OCI-LY3 (cell line): ENCODE data around the gene ZNF521.

Source experiments
- H2AFZ ChIP-seq: fragments of 200-600, 300-600 bp; shearing (Covaris generic); 2 replicates; pipeline ENCODE4 v1.6.0; 2014; ENCODE audit warnings: antibody characterized with exemption, low read depth, low read length
- H3K27ac ChIP-seq: fragments of 200-600, 300-600 bp; sonication (generic); 2 replicates; pipeline ENCODE4 v1.5.1; 2014; ENCODE audit warnings: mild to moderate bottlenecking, low read length, moderate library complexity, mixed read lengths
- H3K27me3 ChIP-seq: fragments of 200-600, 300-600 bp; sonication (generic); 2 replicates; pipeline ENCODE4 v1.6.1; 2014; ENCODE audit warnings: low read depth, low read length, mixed read lengths
- H3K36me3 ChIP-seq: fragments of 200-600, 300-600 bp; sonication (generic); replicated peaks from 2 replicates; pipeline ENCODE3; 2014; ENCODE audit warnings: low read depth, low read length, mixed read lengths
- H3K4me1 ChIP-seq: fragments of 300-600, 200-600 bp; sonication (generic); 2 replicates; pipeline ENCODE4 v1.6.1; 2014; ENCODE audit warnings: low read length, mixed read lengths
- H3K4me2 ChIP-seq: fragments of 200-600, 300-600 bp; sonication (generic); 2 replicates; pipeline ENCODE4 v1.6.1; 2014; ENCODE audit warnings: low read length, mixed read lengths
- H3K4me3 ChIP-seq: fragments of 300-600, 200-600 bp; sonication (generic); 2 replicates; pipeline ENCODE4 v1.5.1; 2014; ENCODE audit warnings: antibody characterized with exemption, mild to moderate bottlenecking, low read length, moderate library complexity
- H3K79me2 ChIP-seq: fragments of 300-600, 200-600 bp; shearing (Covaris generic); 2 replicates; pipeline ENCODE4 v1.6.1; 2014; ENCODE audit warnings: mild to moderate bottlenecking, low read length, mixed read lengths
- H3K9ac ChIP-seq: fragments of 300-600, 200-600 bp; shearing (Covaris generic); 2 replicates; pipeline ENCODE4 v1.6.0; 2014; ENCODE audit warnings: mild to moderate bottlenecking, low read length, moderate library complexity
- H3K9me3 ChIP-seq: fragments of 200-600, 300-600 bp; shearing (Covaris generic); 2 replicates; pipeline ENCODE4 v1.6.1; 2014; ENCODE audit warnings: low read length, mixed read lengths; ENCODE audit not compliant: insufficient read depth
- H4K20me1 ChIP-seq: fragments of 200-600, 300-600 bp; sonication (generic); 2 replicates; pipeline ENCODE4 v1.6.1; 2016; ENCODE audit warnings: low read length, mixed read lengths; ENCODE audit not compliant: insufficient read depth
- CTCF ChIP-seq: fragments of 200-600, 300-600 bp; sonication (generic); IDR thresholded peaks from 2 replicates; pipeline ENCODE4 v1.5.1; 2014; ENCODE audit warnings: antibody characterized with exemption, low read length, low read depth
- EZH2phosphoT487 ChIP-seq: fragments of 200-600 bp; shearing (Covaris generic); IDR thresholded peaks from 2 replicates; pipeline ENCODE4 v1.6.1; 2018; ENCODE audit warnings: antibody characterized with exemption, mixed run types, low read depth

ZNF521 gene

DNA sequence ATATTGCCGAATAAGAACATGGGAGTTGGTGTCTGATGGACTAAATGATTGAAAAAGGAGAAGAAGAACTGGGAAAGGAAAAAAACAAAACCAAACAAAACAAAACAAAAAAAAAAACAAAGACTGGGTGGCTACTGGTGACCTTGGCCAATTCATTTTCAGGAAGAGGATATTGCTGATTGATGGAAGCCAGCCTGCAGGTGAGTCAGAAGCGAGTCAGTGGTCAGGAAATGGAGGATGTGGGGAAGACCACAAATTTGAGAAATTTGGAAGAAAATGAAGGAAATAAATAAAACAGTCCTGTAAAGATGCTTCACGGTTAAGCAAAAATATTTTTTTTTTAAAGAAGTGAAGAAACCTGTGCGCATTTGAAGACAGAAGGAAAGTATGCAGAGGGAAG, 296.9 kb downstream of the ZNF521 start:
- no peaks in the 10 kb centered on the region for H3K27me3 ChIP-seq
- no peak overlapping the region for H3K4me2 ChIP-seq
- no peak overlapping the region for H3K9ac ChIP-seq
- no peak overlapping the region for H3K27ac ChIP-seq
- no peak overlapping the region for H3K4me3 ChIP-seq
- H3K9me3 ChIP-seq, result no peaks in the 10 kb centered on the region
- H4K20me1 ChIP-seq, result no peaks in the 10 kb centered on the region
- H2AFZ ChIP-seq, result no peak overlapping the region
- TF ChIP-seq CTCF (no peak), EZH2phosphoT487 (no peak)
- no peaks in the 10 kb centered on the region for H3K4me1 ChIP-seq
- H3K79me2 ChIP-seq, result no peaks in the 10 kb centered on the region
- no peaks in the 10 kb centered on the region for H3K36me3 ChIP-seq

DNA sequence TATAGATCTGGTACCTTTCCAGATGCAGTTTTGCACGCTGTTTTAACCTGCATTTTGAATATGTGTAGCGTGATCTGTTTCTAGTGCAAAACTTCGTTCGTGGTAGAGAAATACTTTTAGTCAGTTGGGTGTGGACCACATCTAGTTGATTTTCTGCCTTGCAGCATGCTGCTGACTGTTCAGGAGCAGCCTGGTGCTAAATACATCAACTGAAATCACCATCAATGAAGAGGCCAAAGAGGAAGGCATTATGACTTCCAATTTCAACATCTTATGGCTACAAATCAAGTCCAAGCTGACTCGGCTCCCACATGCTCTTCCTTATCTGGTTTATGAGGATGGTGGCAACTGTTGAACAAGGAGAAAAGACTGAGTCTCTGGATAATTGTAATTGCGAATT, 298.5 kb downstream of the ZNF521 start:
- H2AFZ ChIP-seq, result no peak overlapping the region
- H3K9me3 ChIP-seq, result no peaks in the 10 kb centered on the region
- H3K9ac ChIP-seq, result no peak overlapping the region
- no peak overlapping the region for H3K27ac ChIP-seq
- TF ChIP-seq CTCF (no peak), EZH2phosphoT487 (no peak)
- no peaks in the 10 kb centered on the region for H3K27me3 ChIP-seq
- no peaks in the 10 kb centered on the region for H4K20me1 ChIP-seq
- H3K4me2 ChIP-seq, result no peak overlapping the region
- H3K4me3 ChIP-seq, result no peak overlapping the region
- H3K79me2 ChIP-seq, result no peaks in the 10 kb centered on the region
- H3K36me3 ChIP-seq, result no peaks in the 10 kb centered on the region
- no peaks in the 10 kb centered on the region for H3K4me1 ChIP-seq

GRCh38 chr18:25052511-25052921, 299.4 kb downstream of the ZNF521 start:
- TF ChIP-seq CTCF (no peak), EZH2phosphoT487 (no peak)
- Histone ChIP-seq H3K4me2 (no peak overlapping the region), H3K9me3 (no peaks in the 10 kb centered on the region), H4K20me1 (no peaks in the 10 kb centered on the region), H3K79me2 (no peaks in the 10 kb centered on the region), H3K36me3 (no peaks in the 10 kb centered on the region), H3K4me1 (no peaks in the 10 kb centered on the region), H3K9ac (no peak overlapping the region), H3K4me3 (no peak overlapping the region), H3K27me3 (no peaks in the 10 kb centered on the region), H3K27ac (no peak overlapping the region), H2AFZ (no peak overlapping the region)

DNA sequence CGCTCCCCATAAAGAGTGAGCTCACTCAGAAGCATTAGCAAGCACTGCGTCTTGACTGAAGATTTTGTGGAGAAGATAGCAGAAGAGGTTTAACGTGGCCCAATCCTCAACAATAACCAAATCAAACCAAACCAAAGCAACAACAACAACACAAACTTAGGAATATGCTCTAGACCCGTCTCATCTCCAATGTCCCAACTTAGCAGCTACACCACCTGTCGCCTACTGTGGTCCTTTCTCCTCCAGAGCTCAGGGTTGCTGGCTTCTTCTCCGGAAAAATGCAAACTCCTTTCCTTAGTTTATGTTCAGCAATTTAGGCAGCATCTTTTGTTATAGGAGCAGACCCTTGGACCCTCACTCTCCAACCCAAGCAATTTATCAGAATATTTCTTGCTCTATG, 301.4 kb downstream of the ZNF521 start:
- Histone ChIP-seq H2AFZ (no peak overlapping the region), H3K4me1 (no peaks in the 10 kb centered on the region), H4K20me1 (no peaks in the 10 kb centered on the region), H3K36me3 (no peaks in the 10 kb centered on the region), H3K4me2 (no peak overlapping the region), H3K4me3 (no peak overlapping the region), H3K9ac (no peak overlapping the region), H3K9me3 (no peaks in the 10 kb centered on the region), H3K27ac (no peak overlapping the region), H3K27me3 (no peaks in the 10 kb centered on the region), H3K79me2 (no peaks in the 10 kb centered on the region)
- no peak for TF ChIP-seq EZH2phosphoT487
- no peak for TF ChIP-seq CTCF
